ENCODE data around the gene PRODH2.
"Not testable (repeated sequence)": the region's sequence is repeated elsewhere in the genome, so short reads cannot be mapped to it uniquely, and the experiment has no call there.

The PRODH2 gene

GRCh38 chr19:35796645-35797542 is 15.8 kb downstream of the PRODH2 start:
- DNase-seq (ENCODE audit: low read depth in 2 of 2), result no peak

GRCh38 chr19:35795564-35795963 is 17.1 kb downstream of the PRODH2 start:
- not testable (repeated sequence) for DNase-seq (ENCODE audit: low read depth in 2 of 2)

GRCh38 chr19:35793381-35794165 is 19.1 kb downstream of the PRODH2 start:
- no peak for DNase-seq (ENCODE audit: low read depth in 2 of 2)

- no peak for DNase-seq (ENCODE audit: low read depth in 2 of 2)
Measured at GRCh38 chr19:35792888-35793287, 19.8 kb downstream of the PRODH2 start.

GRCh38 chr19:35792312-35792711 is 20.3 kb downstream of the PRODH2 start:
- DNase-seq (ENCODE audit: low read depth in 2 of 2), result no peak

- no peak for DNase-seq (ENCODE audit: low read depth in 2 of 2)
Measured at GRCh38 chr19:35791814-35792279, 20.8 kb downstream of the PRODH2 start.

GRCh38 chr19:35790981-35791813 is 21.4 kb downstream of the PRODH2 start:
- DNase-seq (ENCODE audit: low read depth in 2 of 2), result no peak

GRCh38 chr19:35789978-35790944 is 22.4 kb downstream of the PRODH2 start:
- DNase-seq (ENCODE audit: low read depth in 2 of 2), result no peak

GRCh38 chr19:35789195-35789977 is 23.3 kb downstream of the PRODH2 start:
- no peak for DNase-seq (ENCODE audit: low read depth in 2 of 2)

- no peak for DNase-seq (ENCODE audit: low read depth in 2 of 2)
Measured at GRCh38 chr19:35788205-35788960, 24.3 kb downstream of the PRODH2 start.

- DNase-seq (ENCODE audit: low read depth in 2 of 2), result no peak
Measured at GRCh38 chr19:35787227-35787799, 25.3 kb downstream of the PRODH2 start.

GRCh38 chr19:35786299-35787160 is 26.1 kb downstream of the PRODH2 start:
- DNase-seq (ENCODE audit: low read depth in 2 of 2), result no peak

GRCh38 chr19:35785339-35785627 is 27.4 kb downstream of the PRODH2 start:
- DNase-seq (ENCODE audit: low read depth in 2 of 2), result no peak

- no peak for DNase-seq (ENCODE audit: low read depth in 2 of 2)
Measured at GRCh38 chr19:35784503-35785338, 27.9 kb downstream of the PRODH2 start.

- no peak for DNase-seq (ENCODE audit: low read depth in 2 of 2)
Measured at GRCh38 chr19:35783469-35784434, 28.9 kb downstream of the PRODH2 start.

- DNase-seq (ENCODE audit: low read depth in 2 of 2), result no peak
Measured at GRCh38 chr19:35782589-35782988, 30.1 kb downstream of the PRODH2 start.

Measured in stimulated activated CD4-positive, alpha-beta T cell treated with anti-CD3 and anti-CD28 coated beads, Interleukin-15, amount 100 ng/mL, for 48 hours (primary cell).